AG10803 (cell line): ENCODE data around the gene EMD.

Experiments
- DNase-seq: peaks from one replicate; pipeline ENCODE4 v3.0.0; 2010; ENCODE audit warnings: low read depth
- H3K4me3 ChIP-seq: 2 replicates; pipeline ENCODE4 v1.5.1; 2011; ENCODE audit warnings: mild to moderate bottlenecking, low read length, control low read depth
- TF ChIP-seq, protein P1 (sequence below): conservative IDR thresholded peaks from 2 replicates; pipeline ENCODE4 v1.5.1; 2011; ENCODE audit warnings: mild to moderate bottlenecking, low read length, control low read depth, inconsistent platforms

Gene EMD

DNA sequence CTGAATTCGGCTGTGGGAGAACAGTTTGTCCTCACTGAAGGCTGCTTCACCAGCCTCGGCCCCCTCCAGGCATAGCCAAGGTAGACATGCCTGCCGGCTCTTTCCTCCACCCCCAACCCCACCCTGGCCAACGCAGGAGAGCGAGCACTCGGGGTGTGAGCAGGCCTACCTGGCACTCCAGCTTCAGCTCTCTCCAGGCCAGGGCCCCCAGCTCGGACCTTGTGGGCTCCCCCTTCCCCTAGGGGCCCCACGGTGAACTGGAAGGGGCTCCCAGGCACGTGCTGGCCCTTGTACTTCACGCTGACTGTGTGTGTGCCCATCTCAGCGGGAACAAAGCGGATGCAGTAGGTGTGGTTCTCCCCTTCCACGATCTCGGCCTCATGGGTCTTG lies 27.1 kb upstream of the EMD start:
- H3K4me3 ChIP-seq, result no peak overlapping the region
- DNase-seq, result no peak
- TF ChIP-seq, protein P1, sequence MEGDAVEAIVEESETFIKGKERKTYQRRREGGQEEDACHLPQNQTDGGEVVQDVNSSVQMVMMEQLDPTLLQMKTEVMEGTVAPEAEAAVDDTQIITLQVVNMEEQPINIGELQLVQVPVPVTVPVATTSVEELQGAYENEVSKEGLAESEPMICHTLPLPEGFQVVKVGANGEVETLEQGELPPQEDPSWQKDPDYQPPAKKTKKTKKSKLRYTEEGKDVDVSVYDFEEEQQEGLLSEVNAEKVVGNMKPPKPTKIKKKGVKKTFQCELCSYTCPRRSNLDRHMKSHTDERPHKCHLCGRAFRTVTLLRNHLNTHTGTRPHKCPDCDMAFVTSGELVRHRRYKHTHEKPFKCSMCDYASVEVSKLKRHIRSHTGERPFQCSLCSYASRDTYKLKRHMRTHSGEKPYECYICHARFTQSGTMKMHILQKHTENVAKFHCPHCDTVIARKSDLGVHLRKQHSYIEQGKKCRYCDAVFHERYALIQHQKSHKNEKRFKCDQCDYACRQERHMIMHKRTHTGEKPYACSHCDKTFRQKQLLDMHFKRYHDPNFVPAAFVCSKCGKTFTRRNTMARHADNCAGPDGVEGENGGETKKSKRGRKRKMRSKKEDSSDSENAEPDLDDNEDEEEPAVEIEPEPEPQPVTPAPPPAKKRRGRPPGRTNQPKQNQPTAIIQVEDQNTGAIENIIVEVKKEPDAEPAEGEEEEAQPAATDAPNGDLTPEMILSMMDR, result no peak

- TF ChIP-seq, protein P1, result no peak
- no peak for DNase-seq
- H3K4me3 ChIP-seq, result no peak overlapping the region
Measured at GRCh38 chrX:154352466-154352865, 26.6 kb upstream of the EMD start.

GRCh38 chrX:154353172-154353843 lies 25.8 kb upstream of the EMD start:
- H3K4me3 ChIP-seq, result no peak overlapping the region
- TF ChIP-seq, protein P1, result no peak
- no peak for DNase-seq

DNA sequence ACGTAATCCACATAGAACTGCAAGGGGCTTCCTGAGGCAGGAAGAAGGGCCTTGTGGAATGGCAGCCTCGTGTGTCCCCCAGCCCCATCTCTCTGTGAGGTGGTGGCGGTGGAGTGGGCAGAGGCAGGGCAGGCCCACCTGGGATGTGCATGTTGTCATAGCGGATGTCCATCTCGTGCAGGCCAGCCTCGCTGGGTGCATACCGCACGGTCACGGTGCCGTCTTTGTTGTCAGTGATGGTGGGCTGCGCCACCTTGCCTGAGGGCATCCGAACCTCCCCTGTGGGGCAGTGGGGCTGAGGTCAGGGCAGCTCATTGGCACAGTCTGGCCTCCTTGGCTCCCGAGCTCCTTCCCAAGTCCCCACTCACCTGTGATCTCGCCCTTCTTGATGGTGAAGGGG lies 25.1 kb upstream of the EMD start:
- H3K4me3 ChIP-seq, result no peak overlapping the region
- no peak for DNase-seq
- TF ChIP-seq, protein P1, result no peak

- TF ChIP-seq, protein P1, result no peak
- DNase-seq, result no peak
- H3K4me3 ChIP-seq, result no peak overlapping the region
Measured at GRCh38 chrX:154354516-154354915, 24.6 kb upstream of the EMD start.

- no peak for DNase-seq
- TF ChIP-seq, protein P1, result no peak
- no peak overlapping the region for H3K4me3 ChIP-seq
Measured at GRCh38 chrX:154355094-154355775, 23.9 kb upstream of the EMD start.

GRCh38 chrX:154355776-154356140 lies 23.3 kb upstream of the EMD start:
- TF ChIP-seq, protein P1, result no peak
- no peak for DNase-seq
- H3K4me3 ChIP-seq, result no peak overlapping the region
